Duodenal mucosa (tissue), 2 donors: ENCODE data around the gene ZNF354C.

ENCODE experiments used
- H3K27ac ChIP-seq: one replicate; pipeline ENCODE4 v1.7.0; 2013; ENCODE audit warnings: low read depth, low read length
- H3K27me3 ChIP-seq, 2 donors: one replicate each; pipeline ENCODE4 v1.7.0; 2013; ENCODE audit warnings: low read length in 2 of 2, control low read depth in 1 of 2; ENCODE audit not compliant: insufficient read depth in 2 of 2, control insufficient read depth in 1 of 2
- H3K36me3 ChIP-seq, 2 donors: one replicate each; pipeline ENCODE4 v1.7.0; 2013; ENCODE audit warnings: low read length in 2 of 2, control low read depth in 1 of 2; ENCODE audit not compliant: insufficient read depth in 2 of 2, control insufficient read depth in 1 of 2
- H3K4me1 ChIP-seq, 2 donors: one replicate each; pipeline ENCODE4 v1.7.0; 2013; ENCODE audit warnings: low read length in 2 of 2, control low read depth in 1 of 2; ENCODE audit not compliant: insufficient read depth in 2 of 2, control insufficient read depth in 1 of 2
- H3K4me3 ChIP-seq, 2 donors: one replicate each; pipeline ENCODE4 v1.7.0; 2013; ENCODE audit warnings: low read length in 2 of 2, low read depth in 1 of 2
- H3K9ac ChIP-seq, 2 donors: one replicate each; pipeline ENCODE4 v1.7.0; 2013; ENCODE audit warnings: low read length in 2 of 2, low read depth in 1 of 2
- H3K9me3 ChIP-seq, 2 donors: one replicate each; pipeline ENCODE4 v1.7.0; 2013; ENCODE audit warnings: low read length in 2 of 2, control low read depth in 1 of 2; ENCODE audit not compliant: control insufficient read depth in 1 of 2

The ZNF354C gene

GRCh38 chr5:179113143-179113530, 53.0 kb downstream of the ZNF354C start:
- no peaks in the 10 kb centered on the region for H3K27me3 ChIP-seq
- no peak overlapping the region for H3K4me3 ChIP-seq
- H3K36me3 ChIP-seq = peaks cover 0 to 4% of the 10 kb centered on the region in 2 donors
- H3K4me1 ChIP-seq = no peaks in the 10 kb centered on the region
- no peak overlapping the region for H3K9ac ChIP-seq
- H3K9me3 ChIP-seq = peaks cover 13 to 36% of the 10 kb centered on the region in 2 donors
- no peak overlapping the region for H3K27ac ChIP-seq

GRCh38 chr5:179113945-179114641, 53.9 kb downstream of the ZNF354C start:
- H3K36me3 ChIP-seq = peaks cover 0 to 4% of the 10 kb centered on the region in 2 donors
- no peak overlapping the region for H3K9ac ChIP-seq
- H3K4me3 ChIP-seq = no peak overlapping the region
- H3K27me3 ChIP-seq = no peaks in the 10 kb centered on the region
- no peaks in the 10 kb centered on the region for H3K4me1 ChIP-seq
- H3K9me3 ChIP-seq = peaks cover 10 to 32% of the 10 kb centered on the region in 2 donors
- H3K27ac ChIP-seq = no peak overlapping the region

GRCh38 chr5:179114756-179115155, 54.6 kb downstream of the ZNF354C start:
- Histone ChIP-seq H3K27me3 (no peaks in the 10 kb centered on the region), H3K27ac (no peak overlapping the region), H3K9ac (no peak overlapping the region), H3K36me3 (peaks cover 0 to 4% of the 10 kb centered on the region in 2 donors), H3K9me3 (peaks cover 12 to 32% of the 10 kb centered on the region in 2 donors), H3K4me1 (no peaks in the 10 kb centered on the region), H3K4me3 (no peak overlapping the region)

- no peaks in the 10 kb centered on the region for H3K4me1 ChIP-seq
- H3K27ac ChIP-seq = no peak overlapping the region
- peaks cover 13 to 32% of the 10 kb centered on the region in 2 donors for H3K9me3 ChIP-seq
- H3K4me3 ChIP-seq = no peak overlapping the region
- no peak overlapping the region for H3K9ac ChIP-seq
- H3K27me3 ChIP-seq = no peaks in the 10 kb centered on the region
- H3K36me3 ChIP-seq = peaks cover 0 to 4% of the 10 kb centered on the region in 2 donors
Measured at GRCh38 chr5:179115307-179115706, 55.1 kb downstream of the ZNF354C start.

GRCh38 chr5:179115845-179116524, 55.8 kb downstream of the ZNF354C start:
- no peak overlapping the region for H3K4me3 ChIP-seq
- no peaks in the 10 kb centered on the region for H3K27me3 ChIP-seq
- H3K4me1 ChIP-seq = no peaks in the 10 kb centered on the region
- H3K36me3 ChIP-seq = peaks cover 0 to 4% of the 10 kb centered on the region in 2 donors
- H3K9ac ChIP-seq = no peak overlapping the region
- peaks cover 11 to 30% of the 10 kb centered on the region in 2 donors for H3K9me3 ChIP-seq
- H3K27ac ChIP-seq = no peak overlapping the region

- H3K36me3 ChIP-seq = peaks cover 0 to 4% of the 10 kb centered on the region in 2 donors
- H3K27me3 ChIP-seq = no peaks in the 10 kb centered on the region
- H3K4me1 ChIP-seq = no peaks in the 10 kb centered on the region
- no peak overlapping the region for H3K9ac ChIP-seq
- no peak overlapping the region for H3K4me3 ChIP-seq
- H3K27ac ChIP-seq = no peak overlapping the region
- peaks cover 7 to 11% of the 10 kb centered on the region in 2 donors for H3K9me3 ChIP-seq
Measured at GRCh38 chr5:179118338-179118737, 58.2 kb downstream of the ZNF354C start.

GRCh38 chr5:179118756-179119414, 58.7 kb downstream of the ZNF354C start:
- Histone ChIP-seq H3K36me3 (peaks cover 0 to 2% of the 10 kb centered on the region in 2 donors), H3K4me1 (no peaks in the 10 kb centered on the region), H3K27me3 (no peaks in the 10 kb centered on the region), H3K4me3 (no peak overlapping the region), H3K9ac (no peak overlapping the region), H3K27ac (no peak overlapping the region), H3K9me3 (peaks cover 6 to 7% of the 10 kb centered on the region in 2 donors)

GRCh38 chr5:179119415-179120170, 59.4 kb downstream of the ZNF354C start:
- peaks cover 0 to 6% of the 10 kb centered on the region in 2 donors for H3K9me3 ChIP-seq
- H3K36me3 ChIP-seq = no peaks in the 10 kb centered on the region
- H3K4me3 ChIP-seq = no peak overlapping the region
- no peak overlapping the region for H3K9ac ChIP-seq
- H3K27me3 ChIP-seq = no peaks in the 10 kb centered on the region
- H3K27ac ChIP-seq = no peak overlapping the region
- H3K4me1 ChIP-seq = no peaks in the 10 kb centered on the region

- H3K9me3 ChIP-seq = peaks cover 1 to 6% of the 10 kb centered on the region in 2 donors
- no peak overlapping the region for H3K4me3 ChIP-seq
- no peaks in the 10 kb centered on the region for H3K27me3 ChIP-seq
- H3K27ac ChIP-seq = no peak overlapping the region
- no peaks in the 10 kb centered on the region for H3K4me1 ChIP-seq
- H3K9ac ChIP-seq = no peak overlapping the region
- H3K36me3 ChIP-seq = no peaks in the 10 kb centered on the region
Measured at GRCh38 chr5:179120421-179120861, 60.3 kb downstream of the ZNF354C start.
